NT2/D1 (cell line): ENCODE measurements around the gene NRK.

Experiments used
- SUZ12 ChIP-seq: IDR thresholded peaks from 2 replicates; pipeline ENCODE4 v1.6.1; 2011; ENCODE audit not compliant: insufficient read length, insufficient read depth; ENCODE audit errors: extremely low read depth
- YY1 ChIP-seq: IDR thresholded peaks from 2 replicates; pipeline ENCODE4 v1.6.1; 2011; ENCODE audit not compliant: insufficient read length, insufficient read depth

- TF ChIP-seq SUZ12: no peak
- TF ChIP-seq YY1: no peak
Observed at GRCh38 chrX:106005684-106006083, 183.3 kb downstream of the NRK start.
